MM.1S (cell line): ENCODE results near the gene CATSPERB.

Experiments
- DNase-seq: peaks from one replicate; pipeline ENCODE4 v3.0.0-alpha.2; 2015
- H2AFZ ChIP-seq: fragments of 300-600 bp; sonication (generic); 2 replicates; pipeline ENCODE4 v1.6.0; 2016; ENCODE audit warnings: antibody characterized with exemption, low read length
- H3F3A ChIP-seq: fragments of 300-600 bp; sonication (generic); 2 replicates; pipeline ENCODE4 v1.6.1; 2016; ENCODE audit warnings: mild to moderate bottlenecking, antibody characterized with exemption, low read length, moderate library complexity, mixed read lengths; ENCODE audit not compliant: insufficient read depth
- H3K27ac ChIP-seq: fragments of 300-600 bp; sonication (generic); 2 replicates; pipeline ENCODE4 v1.5.1; 2016; ENCODE audit warnings: mild to moderate bottlenecking, low read length
- H3K27me3 ChIP-seq: fragments of 300-600 bp; sonication (generic); replicated peaks from 2 replicates; pipeline ENCODE4 v1.6.0; 2016; ENCODE audit warnings: low read length; ENCODE audit not compliant: insufficient read depth
- H3K36me3 ChIP-seq: fragments of 300-600 bp; sonication (generic); replicated peaks from 2 replicates; pipeline ENCODE4 v1.6.1; 2016; ENCODE audit warnings: mild to moderate bottlenecking, low read length, mixed read lengths; ENCODE audit not compliant: insufficient read depth
- H3K4me1 ChIP-seq: fragments of 300-600 bp; sonication (generic); 2 replicates; pipeline ENCODE4 v1.6.1; 2016; ENCODE audit warnings: low read length, mixed read lengths
- H3K4me2 ChIP-seq: fragments of 300-600 bp; sonication (generic); 2 replicates; pipeline ENCODE4 v1.6.0; 2016; ENCODE audit warnings: low read depth, low read length
- H3K4me3 ChIP-seq: fragments of 300-600 bp; sonication (generic); 2 replicates; pipeline ENCODE4 v1.5.1; 2016; ENCODE audit warnings: low read length, mixed read lengths
- H3K79me2 ChIP-seq: fragments of 300-600 bp; sonication (generic); 2 replicates; pipeline ENCODE4 v1.6.1; 2016; ENCODE audit warnings: mixed run types, low read length, mixed read lengths
- H3K9ac ChIP-seq: fragments of 300-600 bp; sonication (generic); 2 replicates; pipeline ENCODE4 v1.6.1; 2016; ENCODE audit warnings: low read length, mixed read lengths
- H3K9me2 ChIP-seq: fragments of 300-600 bp; sonication (generic); replicated peaks from 2 replicates; pipeline ENCODE4 v1.6.1; 2016; ENCODE audit warnings: mild to moderate bottlenecking, low read length, mixed read lengths; ENCODE audit not compliant: insufficient read depth
- H3K9me3 ChIP-seq: fragments of 300-600 bp; sonication (generic); replicated peaks from 2 replicates; pipeline ENCODE4 v1.6.1; 2016; ENCODE audit warnings: mild to moderate bottlenecking, low read length, mixed read lengths; ENCODE audit not compliant: insufficient read depth
- H4K20me1 ChIP-seq: fragments of 300-600 bp; sonication (generic); 2 replicates; pipeline ENCODE4 v1.6.1; 2016; ENCODE audit warnings: mild to moderate bottlenecking, low read length, moderate library complexity, mixed read lengths; ENCODE audit not compliant: insufficient read depth
- CTCF ChIP-seq: fragments of 300-600 bp; sonication (generic); IDR thresholded peaks from 2 replicates; pipeline ENCODE4 v1.5.1; 2016; ENCODE audit warnings: antibody characterized with exemption, low read length, mixed read lengths
- EZH2 ChIP-seq: fragments of 300-600 bp; sonication (generic); optimal IDR thresholded peaks from 2 replicates; pipeline ENCODE3; 2017; ENCODE audit warnings: low read depth, mild to moderate bottlenecking, antibody characterized with exemption, low read length, mixed read lengths
- EZH2phosphoT487 ChIP-seq: fragments of 300-600 bp; sonication (generic); IDR thresholded peaks from 2 replicates; pipeline ENCODE4 v1.6.1; 2018; ENCODE audit warnings: antibody characterized with exemption, low read length

The CATSPERB gene

GRCh38 chr14:91728616-91729183 lies 3.2 kb downstream of the CATSPERB start:
- no peak overlapping the region for H2AFZ ChIP-seq
- no peak for DNase-seq
- TF ChIP-seq EZH2 = no peak
- TF ChIP-seq CTCF = no peak

GRCh38 chr14:91727121-91727520 lies 4.8 kb downstream of the CATSPERB start:
- Histone ChIP-seq H3K36me3 (no peaks in the 10 kb centered on the region), H3K9me2 (no peaks in the 10 kb centered on the region), H3K4me1 (no peaks in the 10 kb centered on the region), H3K27me3 (no peaks in the 10 kb centered on the region), H3K9ac (no peak overlapping the region), H4K20me1 (no peaks in the 10 kb centered on the region), H3K9me3 (no peaks in the 10 kb centered on the region), H3K4me2 (no peak overlapping the region), H2AFZ (no peak overlapping the region), H3K4me3 (no peak overlapping the region), H3K27ac (no peak overlapping the region), H3F3A (no peaks in the 10 kb centered on the region), H3K79me2 (no peaks in the 10 kb centered on the region)
- TF ChIP-seq EZH2 = no peak
- TF ChIP-seq EZH2phosphoT487 = no peak
- TF ChIP-seq CTCF = no peak
- no peak for DNase-seq

More at GRCh38 chr14:91728616-91729183, 3.2 kb downstream of the CATSPERB start:
- no peak overlapping the region for H3K9ac ChIP-seq
- H3K4me1 ChIP-seq = no peaks in the 10 kb centered on the region
- H4K20me1 ChIP-seq = no peaks in the 10 kb centered on the region
- H3K9me2 ChIP-seq = no peaks in the 10 kb centered on the region
- no peaks in the 10 kb centered on the region for H3F3A ChIP-seq
- no peaks in the 10 kb centered on the region for H3K36me3 ChIP-seq
- H3K27ac ChIP-seq = no peak overlapping the region
- H3K79me2 ChIP-seq = no peaks in the 10 kb centered on the region
- no peak overlapping the region for H3K4me2 ChIP-seq
- H3K27me3 ChIP-seq = no peaks in the 10 kb centered on the region
- H3K9me3 ChIP-seq = no peaks in the 10 kb centered on the region
- no peak overlapping the region for H3K4me3 ChIP-seq

- Histone ChIP-seq H3K27ac (no peak overlapping the region), H3K4me2 (no peak overlapping the region), H3K4me1 (no peaks in the 10 kb centered on the region)
These were observed 8.4 kb downstream of the CATSPERB start for GRCh38 chr14:91723501-91723900.

More at GRCh38 chr14:91723501-91723900, 8.4 kb downstream of the CATSPERB start:
- H3K9me2 ChIP-seq = no peaks in the 10 kb centered on the region
- DNase-seq = no peak
- no peaks in the 10 kb centered on the region for H3K79me2 ChIP-seq
- H2AFZ ChIP-seq = no peak overlapping the region
- H3K4me3 ChIP-seq = no peak overlapping the region
- H3K9me3 ChIP-seq = no peaks in the 10 kb centered on the region
- no peaks in the 10 kb centered on the region for H3F3A ChIP-seq
- no peaks in the 10 kb centered on the region for H4K20me1 ChIP-seq
- TF ChIP-seq EZH2phosphoT487 (no peak), EZH2 (no peak), CTCF (no peak)
- H3K9ac ChIP-seq = no peak overlapping the region
- no peaks in the 10 kb centered on the region for H3K36me3 ChIP-seq
- no peaks in the 10 kb centered on the region for H3K27me3 ChIP-seq
